ENCODE results near the gene PDHB.

PDHB gene

DNA sequence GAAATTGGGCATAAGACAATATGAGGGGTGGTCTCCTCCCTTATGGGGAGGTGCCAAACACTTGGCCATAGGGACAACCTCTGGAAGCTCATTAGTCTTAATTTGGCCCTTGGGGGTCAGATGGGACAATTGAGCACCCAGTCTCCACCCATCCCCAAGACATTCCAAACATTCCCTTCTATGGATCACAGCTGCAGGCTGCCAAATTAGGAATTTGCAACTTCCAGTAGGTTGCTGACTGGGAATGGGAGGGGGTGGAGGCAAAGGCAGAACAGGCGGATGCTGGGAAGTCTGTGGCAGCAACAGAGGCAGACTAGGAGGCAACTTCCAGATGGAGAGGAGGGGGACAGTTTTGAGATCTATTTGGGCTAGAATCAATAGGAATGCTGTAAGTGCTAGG lies 1.4 kb upstream of the PDHB start:
- DNase-seq: no peak

DNA sequence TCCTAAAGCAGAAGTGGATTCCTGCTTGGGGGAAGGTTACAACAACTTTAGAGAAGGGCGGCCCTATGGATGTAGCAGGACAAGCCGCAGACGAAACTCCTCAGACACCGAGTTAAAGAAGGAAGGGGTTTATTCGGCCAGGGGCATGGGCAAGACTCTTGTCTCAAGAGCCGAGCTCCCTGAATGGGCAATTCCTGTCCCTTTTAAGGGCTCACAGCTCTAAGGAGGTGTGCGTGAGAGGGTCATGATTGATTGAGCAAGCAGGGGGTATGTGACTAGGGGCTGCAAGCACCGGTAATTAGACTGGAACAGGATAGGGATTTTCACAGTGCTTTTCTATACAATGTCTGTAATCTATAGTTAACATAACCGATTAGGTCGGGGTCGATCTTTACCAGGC lies 879 bp upstream of the PDHB start:
- no peak for DNase-seq

DNA sequence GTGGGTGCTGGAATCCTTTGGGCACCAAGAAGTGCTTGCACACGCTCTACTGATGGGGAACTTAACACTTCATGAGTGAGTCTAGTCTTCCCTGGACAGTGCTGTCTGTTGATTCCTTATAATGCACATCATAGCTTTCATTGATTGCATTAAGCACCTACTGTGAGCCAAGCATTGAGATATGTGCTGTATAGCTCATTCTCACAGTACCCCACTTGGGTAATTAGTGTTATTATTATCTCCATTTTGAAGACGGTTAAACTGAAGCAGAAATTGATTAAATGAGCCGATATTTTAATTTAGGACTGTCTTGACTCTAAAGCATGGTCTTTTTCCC lies 504 bp upstream of the PDHB start:
- DNase-seq: no peak

- no peak for DNase-seq
Observed at GRCh38 chr3:58432905-58433304, 727 bp downstream of the PDHB start.

DNA sequence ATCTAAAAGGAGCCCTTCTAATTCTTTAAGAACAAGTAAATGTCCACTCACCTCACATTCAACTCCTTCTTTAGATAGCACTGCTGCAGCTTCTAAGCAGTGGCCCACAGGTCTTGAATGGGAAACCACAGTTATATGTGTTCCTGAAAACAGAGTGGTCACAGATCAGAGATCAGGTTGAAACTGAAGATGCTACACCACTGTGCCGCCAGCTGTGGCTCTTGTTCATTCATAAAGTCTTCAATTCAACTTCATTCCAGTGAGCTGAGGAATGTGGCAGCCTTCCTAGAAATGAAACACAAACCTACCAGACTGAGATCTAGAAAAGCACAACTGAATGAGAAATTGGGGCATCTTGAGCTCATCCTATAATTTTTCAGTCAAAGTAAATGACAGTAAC lies 4.0 kb downstream of the PDHB start:
- DNase-seq: no peak

- DNase-seq: no peak
Observed at GRCh38 chr3:58427661-58428361, 5.8 kb downstream of the PDHB start.

GRCh38 chr3:58425782-58426181 lies 7.8 kb downstream of the PDHB start:
- no peak for DNase-seq

DNA sequence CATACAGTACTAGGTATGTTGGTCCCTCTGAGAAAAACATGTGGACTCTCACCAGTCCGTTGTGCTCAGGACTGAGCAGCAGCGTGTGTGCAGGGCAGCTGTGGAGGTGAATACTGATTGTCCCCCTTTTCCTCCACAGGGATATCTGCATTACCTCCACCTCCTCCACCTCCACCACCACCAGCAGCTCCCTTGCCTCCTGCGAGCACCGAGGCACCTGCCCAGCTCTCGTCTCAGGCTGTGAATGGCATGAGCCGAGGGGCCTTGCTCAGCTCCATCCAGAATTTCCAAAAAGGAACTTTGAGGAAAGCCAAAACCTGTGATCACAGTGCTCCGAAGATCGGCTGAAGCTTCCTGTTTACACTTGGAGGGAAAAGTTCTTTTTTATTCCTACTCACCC lies 9.0 kb downstream of the PDHB start:
- DNase-seq: no peak

GRCh38 chr3:58422756-58423325 lies 10.8 kb downstream of the PDHB start:
- DNase-seq: no peak

- no peak for DNase-seq
Observed at GRCh38 chr3:58421004-58421403, 12.6 kb downstream of the PDHB start.

DNA sequence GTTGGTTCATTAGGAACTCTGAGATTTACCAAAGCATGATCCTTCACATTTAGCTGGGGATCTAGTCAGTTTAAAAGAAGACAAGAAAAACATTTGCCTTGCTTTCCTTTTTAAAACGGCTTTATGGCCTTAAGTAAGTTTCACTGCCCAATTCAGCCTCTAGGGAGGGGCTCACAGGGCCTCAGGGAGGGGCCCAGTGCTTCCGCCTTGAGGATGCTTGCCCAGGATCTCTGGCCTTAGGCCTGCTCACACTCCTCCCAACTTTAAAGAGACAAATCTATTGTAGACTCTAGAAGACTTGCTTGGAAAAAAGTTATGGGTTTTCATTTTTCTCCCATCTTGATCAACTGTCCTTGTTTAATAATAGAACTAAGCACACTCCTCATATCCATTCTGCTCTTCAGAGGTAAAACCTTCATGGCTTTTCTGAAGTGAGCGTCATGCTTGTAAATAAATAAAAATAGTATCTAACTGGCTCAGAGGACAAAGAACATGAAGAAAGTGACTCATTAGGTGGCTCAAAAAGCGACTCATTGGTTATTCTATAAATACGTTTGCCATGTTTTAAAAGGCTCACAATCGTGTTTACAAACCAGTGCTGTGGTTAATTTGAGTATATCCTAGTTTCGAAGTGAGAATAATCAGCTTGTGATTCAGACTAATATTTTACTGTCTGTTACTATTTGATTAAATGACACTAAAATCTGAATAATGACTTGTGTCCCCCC lies 13.7 kb downstream of the PDHB start:
- no peak for DNase-seq

- DNase-seq: no peak
Observed at GRCh38 chr3:58418227-58418626, 15.4 kb downstream of the PDHB start.

GRCh38 chr3:58417075-58417474 lies 16.6 kb downstream of the PDHB start:
- DNase-seq: no peak

DNA sequence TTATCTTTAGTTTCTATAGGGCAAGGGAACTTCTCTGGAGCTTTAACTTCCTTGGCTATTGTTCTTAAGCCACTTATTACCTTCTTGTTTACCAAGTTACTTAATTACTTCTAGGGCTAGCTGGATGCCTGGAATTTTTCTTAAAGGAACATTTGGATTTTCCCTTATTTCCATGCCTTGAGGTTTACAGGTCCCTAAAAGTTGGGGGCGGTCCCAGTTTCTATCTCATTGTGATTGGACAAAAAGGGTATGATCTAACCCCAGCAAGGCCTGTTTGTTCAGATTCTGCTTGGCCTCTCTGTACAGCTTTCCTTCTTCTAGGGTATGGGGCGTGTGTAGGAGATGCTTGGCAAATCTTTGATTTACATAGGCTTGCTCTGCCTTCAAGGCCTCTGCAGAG lies 17.4 kb downstream of the PDHB start:
- no peak for DNase-seq

DNA sequence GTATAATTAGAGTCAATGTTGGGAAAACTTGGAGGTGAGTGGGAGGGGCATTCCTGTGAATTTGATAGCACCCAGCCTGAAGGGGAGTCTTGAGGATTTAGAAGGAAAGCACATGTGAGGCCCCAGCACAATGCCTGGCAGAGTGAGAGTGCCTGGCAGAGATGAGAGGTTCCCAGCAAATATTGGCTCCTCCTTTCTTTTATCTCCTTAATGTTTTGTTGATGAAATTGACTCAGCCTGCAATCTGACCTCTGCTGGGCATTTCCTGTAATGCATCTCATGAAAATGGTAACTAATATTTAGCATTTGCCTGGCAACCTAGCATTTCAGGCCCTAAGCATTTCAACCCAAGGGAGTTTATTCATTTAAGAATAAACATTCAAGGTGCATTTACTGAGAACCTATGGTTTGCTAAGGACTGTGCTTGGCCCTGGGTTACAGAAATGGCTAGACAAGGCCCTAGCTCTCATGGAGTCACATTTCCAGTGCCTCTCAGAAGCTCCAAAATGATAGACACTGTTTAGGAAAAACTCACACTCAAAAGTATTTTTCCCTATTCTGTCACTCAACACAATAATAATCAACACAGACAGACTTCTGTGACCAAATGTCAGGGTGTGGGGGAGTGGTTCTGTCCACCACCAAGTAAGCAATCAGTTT lies 19.0 kb downstream of the PDHB start:
- DNase-seq: no peak

GRCh38 chr3:58411851-58412830 lies 21.5 kb downstream of the PDHB start:
- DNase-seq: no peak

GRCh38 chr3:58411036-58411435 lies 22.6 kb downstream of the PDHB start:
- no peak for DNase-seq

DNA sequence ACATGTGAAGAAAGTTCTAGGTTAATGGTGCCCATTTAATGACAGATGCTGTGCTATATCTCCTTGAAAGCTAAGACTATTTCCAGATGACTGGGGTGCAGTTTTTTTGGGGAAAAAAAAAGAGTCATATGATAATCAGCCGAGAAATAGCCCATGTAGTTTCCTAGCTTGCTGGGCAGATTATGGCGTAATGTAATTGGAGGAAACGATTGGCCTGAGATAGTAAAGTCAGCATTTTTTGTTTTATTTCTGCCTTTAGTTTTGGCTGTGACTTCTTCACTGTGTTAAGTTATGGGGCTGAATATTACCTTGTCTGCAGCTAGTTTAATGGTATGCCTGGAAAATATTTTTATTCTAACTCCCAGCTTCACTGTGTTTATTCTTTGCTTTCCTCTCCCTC lies 24.0 kb downstream of the PDHB start:
- DNase-seq: no peak

DNA sequence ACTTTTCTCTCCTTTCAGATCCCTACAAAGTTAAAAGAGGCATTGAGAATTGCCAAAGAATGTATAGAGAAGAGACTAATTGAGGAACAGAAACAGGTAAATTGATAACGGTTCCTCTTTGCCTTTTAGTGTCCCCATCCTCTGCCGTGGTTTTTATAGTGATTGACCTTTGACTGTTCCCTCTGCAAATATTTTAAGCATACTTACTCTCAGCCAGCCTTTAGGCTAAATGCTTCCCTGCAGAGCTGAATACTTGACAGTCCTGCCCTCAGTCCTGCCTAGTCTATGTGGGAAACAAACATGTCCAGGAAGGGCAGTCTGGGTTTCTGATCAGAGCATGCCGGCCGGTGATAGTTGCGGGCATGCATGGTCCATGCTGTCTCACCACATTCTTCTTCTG lies 24.7 kb downstream of the PDHB start:
- DNase-seq: no peak

GRCh38 chr3:58404396-58404795 lies 29.2 kb downstream of the PDHB start:
- DNase-seq: no peak

DNA sequence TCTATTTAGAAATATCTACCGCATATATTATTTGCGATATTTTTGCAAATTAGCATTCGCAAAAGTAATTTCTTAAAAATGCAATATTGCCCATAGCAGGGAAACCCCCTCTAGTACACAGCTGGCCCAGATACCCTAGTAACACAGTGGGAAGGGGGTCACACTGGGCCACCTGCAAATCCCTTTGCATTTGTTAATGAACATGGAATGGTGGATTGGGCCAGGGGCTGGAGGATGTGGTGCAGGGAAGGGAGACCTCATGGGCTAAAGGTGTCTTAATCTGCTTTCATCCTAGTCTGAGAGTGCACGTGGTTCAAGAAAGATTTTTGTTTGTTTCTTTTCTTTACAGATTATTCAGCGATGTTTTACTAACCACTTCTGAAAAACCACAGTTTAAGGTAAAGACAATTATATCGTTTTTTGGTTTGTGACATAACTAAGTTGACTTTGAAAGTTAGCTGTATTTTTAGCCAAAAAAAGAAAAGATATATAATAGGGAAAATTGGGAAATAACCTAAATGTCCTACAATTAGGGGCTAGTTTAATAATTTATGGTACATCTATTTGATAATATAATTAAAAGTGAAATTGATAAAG lies 30.0 kb downstream of the PDHB start:
- DNase-seq: no peak

GRCh38 chr3:58398669-58399333 lies 34.8 kb downstream of the PDHB start:
- DNase-seq: no peak

Data from GDM1 (cell line).